Stimulated activated CD8-positive, alpha-beta memory T cell treated with anti-CD3 and anti-CD28 coated beads, Interleukin-15, amount 100 ng/mL, for 4 hours (primary cell): Measurements from ENCODE around the gene UQCC2.

Experiments used
- DNase-seq, 2 donors: peaks; one replicate each; pipeline ENCODE4 v3.0.0-alpha.2; 2020; ENCODE audit warnings: low read depth in 2 of 2

Gene UQCC2

GRCh38 chr6:33725891-33726673 is 14.6 kb upstream of the UQCC2 start:
- no peak for DNase-seq

- DNase-seq = no peak
These were observed 13.7 kb upstream of the UQCC2 start for GRCh38 chr6:33725222-33725621.

GRCh38 chr6:33724102-33725023 is 12.9 kb upstream of the UQCC2 start:
- no peak for DNase-seq

- no peak for DNase-seq
These were observed 12.0 kb upstream of the UQCC2 start for GRCh38 chr6:33723371-33724085.

GRCh38 chr6:33722103-33722623 is 10.7 kb upstream of the UQCC2 start:
- no peak for DNase-seq

- DNase-seq = no peak
These were observed 10.0 kb upstream of the UQCC2 start for GRCh38 chr6:33721508-33721907.

- no peak for DNase-seq
These were observed 9.5 kb upstream of the UQCC2 start for GRCh38 chr6:33720998-33721397.

- DNase-seq = no peak
These were observed 8.0 kb upstream of the UQCC2 start for GRCh38 chr6:33719326-33719987.

- DNase-seq = no peak
These were observed 7.2 kb upstream of the UQCC2 start for GRCh38 chr6:33718713-33719112.

GRCh38 chr6:33717934-33718455 is 6.5 kb upstream of the UQCC2 start:
- DNase-seq = no peak

GRCh38 chr6:33716890-33717632 is 5.6 kb upstream of the UQCC2 start:
- DNase-seq = no peak

- no peak for DNase-seq
These were observed 4.9 kb upstream of the UQCC2 start for GRCh38 chr6:33716379-33716778.

GRCh38 chr6:33714385-33715040 is 3.0 kb upstream of the UQCC2 start:
- DNase-seq = no peak

GRCh38 chr6:33713786-33714185 is 2.3 kb upstream of the UQCC2 start:
- no peak for DNase-seq

GRCh38 chr6:33712914-33713313 is 1.4 kb upstream of the UQCC2 start:
- DNase-seq = no peak

GRCh38 chr6:33710296-33711121 is 991 bp downstream of the UQCC2 start:
- no peak for DNase-seq

GRCh38 chr6:33709605-33710295 is 1.8 kb downstream of the UQCC2 start:
- DNase-seq = no peak

GRCh38 chr6:33708516-33709204 is 2.8 kb downstream of the UQCC2 start:
- no peak for DNase-seq
